ENCODE data around the gene CPLX4. TPM values are rescaled to one million over a fixed set of nuclear protein-coding genes. Genes with fewer than 3 reads are reported as not detected.

Gene CPLX4
- polyA plus RNA-seq, 1 of the 3 experiments (the other 2 are of a cell fraction): not detected

- Histone ChIP-seq H3K27ac (ENCODE audit: low read depth in 2 of 2, low read length in 1 of 2) (no peak overlapping the region), H3K27me3 (ENCODE audit: insufficient read depth) (peaks cover 57% of the 10 kb centered on the region), H3F3A (replicated peaks; ENCODE audit: insufficient read depth) (no peaks in the 10 kb centered on the region), H3K9me2 (no peaks in the 10 kb centered on the region), H4K20me1 (ENCODE audit: insufficient read depth) (no peaks in the 10 kb centered on the region), H3K4me1 (ENCODE audit: control insufficient read depth in 1 of 2, insufficient read depth in 2 of 2, low read depth in 1 of 2, low read length in 1 of 2) (peaks cover 0 to under 1% of the 10 kb centered on the region in 2 experiments; a peak in 1 of 4 replicates), H2AFZ (ENCODE audit: low read depth) (no peak overlapping the region), H3K4me3 (ENCODE audit: low read depth in 2 of 2, low read length in 1 of 2) (no peak overlapping the region), H3K9ac (no peak overlapping the region), H3K79me2 (ENCODE audit: insufficient read depth) (no peaks in the 10 kb centered on the region), H3K9me3 (no peaks in the 10 kb centered on the region), H3K4me2 (no peak overlapping the region), H3K36me3 (replicated peaks in 1 of 2; ENCODE audit: control insufficient read depth in 1 of 2, insufficient read depth in 2 of 2, low read length in 1 of 2) (no peaks in the 10 kb centered on the region)
- POLR2A ChIA-PET: no interaction called here
- CTCF ChIA-PET: interaction anchor here (0.9 to 4.6 kb wide), 5 partner anchors 10 to 124 kb away, joined by 3 to 25 read pairs (median 4); no protein-coding TSS in a partner anchor
- TF ChIP-seq RFX5 (IDR thresholded peaks at IDR 0.05; ENCODE audit: low read length) (no peak), NRF1 (IDR thresholded peaks at IDR 0.05; ENCODE audit: low read depth, low read length) (no peak), POLR2AphosphoS5 (IDR thresholded peaks at IDR 0.05; ENCODE audit: low read depth, low read length) (no peak), USF2 (IDR thresholded peaks at IDR 0.05; ENCODE audit: borderline replicate concordance, low read depth, low read length) (no peak), CTCF (IDR thresholded peaks at IDR 0.05) (no peak), FOSL2 (IDR thresholded peaks at IDR 0.05; ENCODE audit: borderline replicate concordance, low read depth) (no peak), FOXJ3 (CRISPR knock-in tag; IDR thresholded peaks at IDR 0.05) (no peak), JUND (IDR thresholded peaks at IDR 0.05) (no peak), EZH2phosphoT487 (IDR thresholded peaks at IDR 0.05; ENCODE audit: borderline replicate concordance, low read depth) (no peak), PBX3 (IDR thresholded peaks at IDR 0.05) (no peak), RXRA (IDR thresholded peaks at IDR 0.05; ENCODE audit: borderline replicate concordance, low read depth) (no peak), IRF3 (IDR thresholded peaks at IDR 0.05; ENCODE audit: low read depth, low read length) (no peak), RAD21 (IDR thresholded peaks at IDR 0.05; ENCODE audit: low read length) (no peak), RCOR1 (IDR thresholded peaks at IDR 0.05; ENCODE audit: low read length) (no peak), MXI1 (IDR thresholded peaks at IDR 0.05; ENCODE audit: low read depth, low read length) (no peak), TEAD4 (IDR thresholded peaks at IDR 0.05; ENCODE audit: borderline replicate concordance, insufficient read depth) (no peak)
- TF ChIP-seq, protein P1, sequence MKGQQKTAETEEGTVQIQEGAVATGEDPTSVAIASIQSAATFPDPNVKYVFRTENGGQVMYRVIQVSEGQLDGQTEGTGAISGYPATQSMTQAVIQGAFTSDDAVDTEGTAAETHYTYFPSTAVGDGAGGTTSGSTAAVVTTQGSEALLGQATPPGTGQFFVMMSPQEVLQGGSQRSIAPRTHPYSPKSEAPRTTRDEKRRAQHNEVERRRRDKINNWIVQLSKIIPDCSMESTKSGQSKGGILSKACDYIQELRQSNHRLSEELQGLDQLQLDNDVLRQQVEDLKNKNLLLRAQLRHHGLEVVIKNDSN (IDR thresholded peaks at IDR 0.05; ENCODE audit: borderline replicate concordance, low read depth): no peak
- DNase-seq: no peak
- WGBS (ENCODE audit: low lambda C conversion rate): 42% methylated on average over 5 of the region's 5 CpGs
These were observed 39.7 kb downstream of the CPLX4 start for GRCh38 chr18:59278793-59279192.

Data from SK-N-SH (cell line).